Brain pericyte (primary cell): ENCODE results near the gene SYNM.
"Not testable (repeated sequence)": the region's sequence is repeated elsewhere in the genome, so short reads cannot be mapped to it uniquely, and the experiment has no call there.

Experiments used
- DNase-seq: peaks from one replicate; pipeline ENCODE4 v3.0.0-alpha.2; 2012; ENCODE audit warnings: low read depth, low spot score

SYNM gene, protein sequence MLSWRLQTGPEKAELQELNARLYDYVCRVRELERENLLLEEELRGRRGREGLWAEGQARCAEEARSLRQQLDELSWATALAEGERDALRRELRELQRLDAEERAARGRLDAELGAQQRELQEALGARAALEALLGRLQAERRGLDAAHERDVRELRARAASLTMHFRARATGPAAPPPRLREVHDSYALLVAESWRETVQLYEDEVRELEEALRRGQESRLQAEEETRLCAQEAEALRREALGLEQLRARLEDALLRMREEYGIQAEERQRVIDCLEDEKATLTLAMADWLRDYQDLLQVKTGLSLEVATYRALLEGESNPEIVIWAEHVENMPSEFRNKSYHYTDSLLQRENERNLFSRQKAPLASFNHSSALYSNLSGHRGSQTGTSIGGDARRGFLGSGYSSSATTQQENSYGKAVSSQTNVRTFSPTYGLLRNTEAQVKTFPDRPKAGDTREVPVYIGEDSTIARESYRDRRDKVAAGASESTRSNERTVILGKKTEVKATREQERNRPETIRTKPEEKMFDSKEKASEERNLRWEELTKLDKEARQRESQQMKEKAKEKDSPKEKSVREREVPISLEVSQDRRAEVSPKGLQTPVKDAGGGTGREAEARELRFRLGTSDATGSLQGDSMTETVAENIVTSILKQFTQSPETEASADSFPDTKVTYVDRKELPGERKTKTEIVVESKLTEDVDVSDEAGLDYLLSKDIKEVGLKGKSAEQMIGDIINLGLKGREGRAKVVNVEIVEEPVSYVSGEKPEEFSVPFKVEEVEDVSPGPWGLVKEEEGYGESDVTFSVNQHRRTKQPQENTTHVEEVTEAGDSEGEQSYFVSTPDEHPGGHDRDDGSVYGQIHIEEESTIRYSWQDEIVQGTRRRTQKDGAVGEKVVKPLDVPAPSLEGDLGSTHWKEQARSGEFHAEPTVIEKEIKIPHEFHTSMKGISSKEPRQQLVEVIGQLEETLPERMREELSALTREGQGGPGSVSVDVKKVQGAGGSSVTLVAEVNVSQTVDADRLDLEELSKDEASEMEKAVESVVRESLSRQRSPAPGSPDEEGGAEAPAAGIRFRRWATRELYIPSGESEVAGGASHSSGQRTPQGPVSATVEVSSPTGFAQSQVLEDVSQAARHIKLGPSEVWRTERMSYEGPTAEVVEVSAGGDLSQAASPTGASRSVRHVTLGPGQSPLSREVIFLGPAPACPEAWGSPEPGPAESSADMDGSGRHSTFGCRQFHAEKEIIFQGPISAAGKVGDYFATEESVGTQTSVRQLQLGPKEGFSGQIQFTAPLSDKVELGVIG (N-terminal part only)

GRCh38 chr15:99104788-99105513 is at the start of gene SYNM:
TSS of gene SYNM (plus strand) at chr15:99105080. CDS start at chr15:99105200, 120 bp downstream.
- DNase-seq: no peak

DNA sequence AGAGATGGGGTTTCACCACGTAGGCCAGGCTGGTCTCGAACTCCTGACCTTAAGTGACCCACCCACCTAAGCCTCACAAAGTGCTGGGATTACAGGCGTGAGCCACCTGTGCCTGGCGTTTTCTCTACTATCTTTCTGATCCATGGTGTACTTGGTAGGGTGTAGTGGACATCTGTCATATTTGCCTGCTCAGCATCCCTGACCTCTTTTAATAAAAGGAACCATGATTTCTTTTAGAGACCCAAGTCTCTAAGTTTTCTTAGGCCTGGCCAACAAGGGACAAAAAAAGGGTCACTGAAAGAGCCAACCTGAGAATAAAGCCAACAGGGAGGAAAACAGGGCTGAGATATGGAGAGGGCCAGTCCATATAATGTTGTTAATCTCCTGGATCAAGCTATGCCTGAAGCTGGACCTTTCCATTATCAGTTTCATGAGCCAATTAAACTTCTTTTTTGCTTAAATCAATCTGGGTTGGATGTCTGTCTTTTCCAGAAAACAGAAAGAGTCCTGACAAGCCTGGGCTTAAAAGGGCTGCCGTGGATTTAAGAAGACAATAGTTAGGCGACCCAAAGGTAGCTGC is 49.2 kb upstream of the SYNM start:
- DNase-seq: no peak

DNA sequence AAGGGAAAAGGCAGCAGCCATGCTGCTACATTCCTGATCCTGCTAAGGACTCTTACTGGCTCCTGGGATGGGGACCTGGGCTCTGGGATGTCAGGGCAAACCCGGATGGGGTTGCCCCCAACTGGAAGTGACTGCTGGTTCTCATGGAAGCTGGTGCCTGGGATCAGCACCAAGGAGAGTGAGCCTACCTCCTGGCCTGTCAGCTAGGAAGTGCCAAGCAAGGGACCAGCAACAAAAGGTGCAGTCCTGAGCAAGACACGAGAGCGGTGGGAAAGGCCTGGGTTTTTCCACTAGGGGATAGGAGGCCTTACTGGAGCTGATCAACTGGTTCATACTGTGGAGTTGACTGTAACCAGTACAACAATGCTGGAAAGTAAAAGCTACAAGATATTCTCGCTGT is 47.9 kb upstream of the SYNM start:
- no peak for DNase-seq

GRCh38 chr15:99057697-99058420 is 47.0 kb upstream of the SYNM start:
- DNase-seq: no peak

DNA sequence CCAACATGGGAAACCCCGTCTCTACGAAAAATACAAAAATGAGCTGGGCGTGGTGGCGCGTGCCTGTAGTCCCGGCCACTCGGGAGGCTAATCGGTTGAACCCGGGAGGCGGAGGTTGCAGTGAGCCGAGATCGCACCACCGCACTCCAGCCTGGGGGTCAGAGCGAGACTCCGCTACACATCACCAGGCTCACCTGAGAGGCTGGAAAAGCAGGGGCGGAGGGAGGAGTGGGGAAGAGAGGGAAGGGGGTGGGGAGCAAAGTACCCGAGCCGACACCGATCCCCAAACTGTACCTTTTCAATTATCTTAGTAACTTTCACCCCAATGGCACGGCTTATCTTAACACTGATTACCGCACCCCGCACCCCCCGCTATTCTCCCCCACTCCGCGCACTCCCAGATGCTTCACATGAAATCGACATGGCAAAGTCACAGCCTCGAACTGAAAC is 46.4 kb upstream of the SYNM start:
- DNase-seq: no peak

- DNase-seq: no peak
Measured at GRCh38 chr15:99059010-99059981, 45.6 kb upstream of the SYNM start.

GRCh38 chr15:99060186-99060585 is 44.7 kb upstream of the SYNM start:
- not testable (repeated sequence) for DNase-seq

DNA sequence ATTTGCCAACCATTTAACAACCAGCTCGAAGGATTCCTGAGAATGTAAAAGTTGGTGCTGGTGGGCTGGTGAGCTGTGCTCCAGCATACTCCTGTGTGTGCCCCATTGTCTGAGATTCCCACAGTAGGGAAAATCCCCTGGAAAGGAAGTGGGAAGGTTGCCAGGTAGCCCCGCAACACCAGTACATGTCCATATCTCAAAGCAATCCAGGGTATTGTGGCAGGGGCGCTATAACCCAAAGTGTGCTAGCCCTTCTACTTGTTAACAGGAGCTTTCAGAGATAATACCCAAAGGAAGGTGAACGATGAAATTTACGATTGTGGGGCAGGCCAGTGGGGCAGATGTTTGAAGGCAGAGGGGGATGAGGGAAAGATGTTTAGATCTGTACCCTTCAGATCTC is 42.7 kb upstream of the SYNM start:
- DNase-seq: no peak

DNA sequence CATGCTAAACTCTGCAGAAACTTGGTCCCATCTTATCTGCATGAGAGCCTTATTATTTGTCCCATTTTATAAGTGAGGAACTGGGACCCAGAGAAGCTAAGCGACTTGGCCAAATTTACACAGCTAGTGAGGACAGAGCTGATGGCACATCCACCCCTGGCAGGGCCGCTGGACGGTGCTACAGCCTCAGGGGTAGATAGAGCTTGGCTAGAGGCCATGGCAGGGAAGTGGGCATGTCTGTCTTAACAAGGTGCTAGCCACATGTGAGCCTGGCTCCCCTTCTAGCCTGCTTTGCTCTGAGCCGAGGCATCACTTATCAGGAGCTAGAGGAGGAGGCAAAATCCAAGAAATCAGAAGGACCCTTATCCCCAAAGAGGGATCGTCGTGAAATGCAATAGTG is 36.7 kb upstream of the SYNM start:
- DNase-seq: no peak

GRCh38 chr15:99070208-99070607 is 34.7 kb upstream of the SYNM start:
- DNase-seq: no peak

GRCh38 chr15:99071091-99071680 is 33.7 kb upstream of the SYNM start:
- no peak for DNase-seq

DNA sequence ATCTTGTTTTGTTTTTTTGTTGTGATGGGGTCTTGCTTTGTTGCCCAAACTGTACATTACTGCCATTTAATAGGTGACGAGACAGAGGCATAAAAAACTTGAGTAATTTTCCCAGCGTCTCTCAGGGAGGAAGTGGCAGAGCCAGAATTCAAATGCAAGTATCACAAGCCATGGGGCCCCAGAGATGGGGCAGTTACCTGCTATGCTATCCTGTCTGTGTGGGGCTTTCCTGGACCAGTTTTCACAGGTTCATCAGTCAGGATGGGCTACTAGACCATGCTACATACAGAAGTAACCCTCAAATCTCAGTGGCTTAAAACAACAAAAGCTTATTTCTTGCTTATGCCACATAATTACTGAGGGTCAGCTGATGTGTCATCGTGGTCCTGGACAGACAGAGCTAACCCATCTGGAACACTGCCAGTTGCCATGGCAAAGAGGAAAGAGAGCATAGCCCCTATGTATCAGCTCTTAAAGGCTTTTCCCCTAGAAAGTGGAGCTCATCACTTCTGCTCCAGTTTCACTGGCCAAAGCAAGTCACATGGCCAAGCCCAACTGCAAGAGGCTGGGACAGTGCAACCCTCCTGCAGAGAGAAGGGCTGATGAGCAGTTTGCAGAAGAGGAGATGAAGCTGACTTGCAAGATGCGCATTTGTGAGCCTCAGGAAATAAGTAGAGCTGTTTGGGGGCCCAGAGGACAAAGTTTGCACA is 31.7 kb upstream of the SYNM start:
- DNase-seq: no peak

DNA sequence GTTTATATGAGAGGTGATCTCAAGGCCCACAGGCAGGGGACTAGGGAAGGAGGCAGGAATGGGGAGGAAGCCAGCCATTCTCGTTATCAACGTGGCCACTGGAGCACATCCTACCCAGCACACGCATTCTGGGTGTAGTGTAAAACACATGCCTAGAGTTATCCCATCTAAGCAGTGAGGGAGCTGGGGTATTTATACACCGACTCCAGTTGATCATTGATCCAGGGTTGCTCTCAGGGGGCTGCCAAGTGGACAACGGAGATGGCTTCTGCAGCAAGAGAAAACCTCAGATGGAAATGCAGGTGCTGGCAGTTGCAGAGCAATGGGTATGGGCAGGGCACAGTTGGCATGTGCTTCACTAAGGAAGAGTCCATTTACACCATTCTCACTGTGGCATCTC is 30.4 kb upstream of the SYNM start:
- DNase-seq: no peak

- DNase-seq: not testable (repeated sequence)
Measured at GRCh38 chr15:99075059-99075652, 29.7 kb upstream of the SYNM start.

DNA sequence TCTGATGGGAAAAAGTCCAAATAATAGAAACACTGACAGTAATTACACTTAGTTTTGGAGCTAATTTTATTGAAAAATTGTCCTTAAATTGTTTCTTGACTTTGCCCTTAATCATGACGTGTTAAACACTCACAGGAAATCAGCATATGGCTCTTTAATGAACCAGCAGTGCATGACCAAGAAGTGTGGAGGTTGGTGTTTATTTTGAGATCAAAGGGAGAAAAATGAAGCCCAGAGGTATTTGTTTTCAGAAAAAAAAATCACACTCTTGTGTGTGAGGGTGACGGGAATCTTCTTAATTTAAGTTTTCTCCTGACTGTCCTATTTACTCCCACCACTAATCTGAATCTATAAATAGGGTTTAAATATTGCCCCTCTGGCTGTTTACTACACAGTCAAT is 28.8 kb upstream of the SYNM start:
- no peak for DNase-seq

DNA sequence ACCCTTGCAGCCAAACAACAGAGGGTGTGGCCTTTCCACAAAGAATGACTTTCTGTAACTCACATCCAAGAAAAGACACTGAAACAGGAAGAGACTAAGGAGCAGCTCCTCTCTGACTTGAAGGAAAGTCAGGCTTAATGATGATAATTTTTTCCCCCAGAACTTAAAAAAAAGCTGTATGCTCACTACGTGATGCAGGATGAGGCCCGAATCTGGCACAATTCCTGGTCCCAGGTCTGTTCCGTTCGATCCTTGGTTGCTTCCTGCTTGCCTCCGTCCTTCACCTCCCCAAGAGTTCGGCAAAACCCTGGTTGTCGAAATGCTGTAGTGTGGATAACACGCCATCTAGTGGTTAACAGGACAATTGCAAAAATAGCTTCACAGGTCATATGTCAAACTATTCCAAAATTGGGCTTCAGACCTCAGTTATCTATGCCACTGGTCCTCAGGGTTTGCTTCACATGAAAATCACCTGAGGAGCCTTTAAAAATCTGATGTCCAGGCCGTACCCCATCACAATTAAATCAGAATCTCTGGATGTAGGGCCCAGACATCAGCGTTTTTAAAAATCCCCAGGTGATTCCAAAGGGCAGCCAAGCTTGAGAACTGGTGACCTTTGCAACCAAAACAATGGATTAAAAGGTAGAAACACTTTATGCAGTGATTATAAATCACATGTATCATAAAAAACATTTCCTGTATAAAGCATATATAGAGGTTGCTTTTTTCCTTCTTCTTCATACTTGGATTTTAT is 28.1 kb upstream of the SYNM start:
- DNase-seq: peak; percentile 27

DNA sequence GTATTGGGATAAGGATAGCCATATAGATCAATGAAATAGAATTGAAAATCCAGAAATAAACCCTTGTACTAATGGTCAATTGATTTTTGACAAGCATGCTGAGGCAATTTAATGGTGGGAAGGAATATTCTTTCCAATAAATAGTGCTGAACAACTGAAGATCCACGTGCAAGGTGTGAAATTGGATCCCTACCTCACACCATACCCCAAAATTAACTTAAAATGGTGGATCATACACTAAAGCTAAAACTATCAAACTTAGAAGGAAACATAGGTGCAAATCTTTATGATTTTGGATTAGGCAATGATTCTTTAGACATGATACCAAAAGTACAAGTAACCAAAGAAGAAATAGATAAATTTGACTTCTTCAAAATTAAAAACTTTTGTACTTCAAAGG is 22.1 kb upstream of the SYNM start:
- no peak for DNase-seq
